ENCODE data around the gene SEC23IP. TPM values are rescaled to one million over a fixed set of nuclear protein-coding genes. Genes with fewer than 3 reads are reported as not detected.

Gene SEC23IP
- total RNA-seq, 2 donors from 2014 or later: 54.9 to 57.3 TPM

- H3K4me1 ChIP-seq: no peaks in the 10 kb centered on the region
- H3K27ac ChIP-seq: no peak overlapping the region
- peaks cover 3% of the 10 kb centered on the region for H3K36me3 ChIP-seq
- no peaks in the 10 kb centered on the region for H3K27me3 ChIP-seq
- DNase-seq: no peak
- intact Hi-C loops (cut with DNase I): loop anchor here (2.0 kb wide), 1 partner anchor 404 kb away; no protein-coding TSS in a partner anchor
- no peak for TF ChIP-seq CTCF (IDR thresholded peaks at IDR 0.05)
- no peaks in the 10 kb centered on the region for H3K9me3 ChIP-seq
- no peak overlapping the region for H3K4me3 ChIP-seq
- no peak overlapping the region for H3K9ac ChIP-seq (ENCODE audit: low read depth in 2 of 2, low read length in 2 of 2)
Observed at GRCh38 chr10:119933179-119933578, 40.6 kb downstream of the SEC23IP start.

- H3K27ac ChIP-seq: no peak overlapping the region
- no peak overlapping the region for H3K9ac ChIP-seq (ENCODE audit: low read depth in 2 of 2, low read length in 2 of 2)
- H3K36me3 ChIP-seq: no peaks in the 10 kb centered on the region
- no peak for DNase-seq
- H3K9me3 ChIP-seq: no peaks in the 10 kb centered on the region
- intact Hi-C loops (cut with DNase I): no loop called here
- H3K4me1 ChIP-seq: no peaks in the 10 kb centered on the region
- TF ChIP-seq CTCF (IDR thresholded peaks at IDR 0.05): no peak
- H3K4me3 ChIP-seq: no peak overlapping the region
- no peaks in the 10 kb centered on the region for H3K27me3 ChIP-seq
Observed at GRCh38 chr10:119940487-119940886, 48.0 kb downstream of the SEC23IP start.

- Histone ChIP-seq H3K4me1 (no peaks in the 10 kb centered on the region), H3K9ac (ENCODE audit: low read depth in 2 of 2, low read length in 2 of 2) (no peak overlapping the region), H3K4me3 (no peak overlapping the region), H3K9me3 (no peaks in the 10 kb centered on the region), H3K36me3 (no peaks in the 10 kb centered on the region), H3K27ac (no peak overlapping the region), H3K27me3 (no peaks in the 10 kb centered on the region)
- DNase-seq: no peak
- intact Hi-C loops (cut with DNase I): no loop called here
- no peak for TF ChIP-seq CTCF (IDR thresholded peaks at IDR 0.05)
Observed at GRCh38 chr10:119942973-119943372, 50.4 kb downstream of the SEC23IP start.

- H3K9ac ChIP-seq (ENCODE audit: low read depth in 2 of 2, low read length in 2 of 2): no peak overlapping the region
- no peaks in the 10 kb centered on the region for H3K9me3 ChIP-seq
- DNase-seq: no peak
- intact Hi-C loops (cut with DNase I): no loop called here
- H3K36me3 ChIP-seq: no peaks in the 10 kb centered on the region
- H3K27ac ChIP-seq: no peak overlapping the region
- no peak overlapping the region for H3K4me3 ChIP-seq
- H3K4me1 ChIP-seq: no peaks in the 10 kb centered on the region
- TF ChIP-seq CTCF (IDR thresholded peaks at IDR 0.05): no peak
- H3K27me3 ChIP-seq: no peaks in the 10 kb centered on the region
Observed at GRCh38 chr10:119945805-119946204, 53.3 kb downstream of the SEC23IP start.

GRCh38 chr10:119947300-119947699 is 54.8 kb downstream of the SEC23IP start:
- Histone ChIP-seq H3K27ac (no peak overlapping the region), H3K36me3 (no peaks in the 10 kb centered on the region), H3K4me3 (no peak overlapping the region), H3K4me1 (no peaks in the 10 kb centered on the region), H3K9me3 (no peaks in the 10 kb centered on the region), H3K27me3 (no peaks in the 10 kb centered on the region), H3K9ac (ENCODE audit: low read depth in 2 of 2, low read length in 2 of 2) (no peak overlapping the region)
- no peak for TF ChIP-seq CTCF (IDR thresholded peaks at IDR 0.05)
- DNase-seq: no peak
- intact Hi-C loops (cut with DNase I): no loop called here

- Histone ChIP-seq H3K4me3 (no peak overlapping the region), H3K9ac (ENCODE audit: low read depth in 2 of 2, low read length in 2 of 2) (no peak overlapping the region), H3K9me3 (no peaks in the 10 kb centered on the region), H3K27me3 (no peaks in the 10 kb centered on the region), H3K36me3 (no peaks in the 10 kb centered on the region), H3K27ac (no peak overlapping the region), H3K4me1 (no peaks in the 10 kb centered on the region)
- intact Hi-C loops (cut with DNase I): no loop called here
- TF ChIP-seq CTCF (IDR thresholded peaks at IDR 0.05): no peak
- no peak for DNase-seq
Observed at GRCh38 chr10:119957451-119957850, 64.9 kb downstream of the SEC23IP start.
